OCI-LY7 (cell line): ENCODE results near the gene TIMMDC1. TPM values are rescaled to one million over a fixed set of nuclear protein-coding genes. Genes with fewer than 3 reads are reported as not detected.
A peak's percentile ranks its signal among the peaks of the same experiment; 100 is the strongest.
"Not testable (repeated sequence)": the region's sequence is repeated elsewhere in the genome, so short reads cannot be mapped to it uniquely, and the experiment has no call there.

Experiments
- BruUV-seq: library from RNA; stranded (reverse); fragments of 400-500 nt; replicated peaks from 2 replicates; lab custom pipeline; 2021; lab: Mats Ljungman, UMichigan
- CTCF ChIA-PET: fragments of 300-600 bp; sonication (Branson Sonifier 250); formaldehyde crosslinking; loops from one replicate; lab custom pipeline; 2022; ENCODE audit warnings: antibody characterized with exemption; ENCODE audit not compliant: unreplicated experiment; lab: Charles Lee
- POLR2A ChIA-PET: fragments of 300-600 bp; sonication (Branson Sonifier 250); formaldehyde crosslinking; loops from one replicate; lab custom pipeline; 2022; ENCODE audit warnings: antibody characterized with exemption; lab: Charles Lee
- DNase-seq: peaks from one replicate; pipeline ENCODE4 v3.0.0-alpha.2; 2015; ENCODE audit warnings: low spot score
- H2AFZ ChIP-seq: fragments of 200-600 bp; sonication (generic), shearing (Covaris generic); 2 replicates; pipeline ENCODE4 v1.6.1; 2014; ENCODE audit warnings: mild to moderate bottlenecking, antibody characterized with exemption, low read length, moderate library complexity
- H3K27ac ChIP-seq: fragments of 200-600 bp; sonication (generic); 2 replicates; pipeline ENCODE4 v1.5.1; 2014; ENCODE audit warnings: mixed run types, low read depth, mild to moderate bottlenecking, moderate library complexity, low read length, inconsistent platforms; ENCODE audit not compliant: poor library complexity, severe bottlenecking
- H3K36me3 ChIP-seq: fragments of 200-600 bp; sonication (generic); 2 replicates; pipeline ENCODE4 v1.6.1; 2014; ENCODE audit warnings: mild to moderate bottlenecking, antibody characterized with exemption, low read length, moderate library complexity, mixed read lengths; ENCODE audit not compliant: insufficient read depth
- H3K4me1 ChIP-seq: fragments of 200-600 bp; sonication (generic); 2 replicates; pipeline ENCODE4 v1.5.1; 2014; ENCODE audit warnings: mild to moderate bottlenecking, low read length; ENCODE audit not compliant: insufficient read depth, poor library complexity, severe bottlenecking
- H3K4me2 ChIP-seq: fragments of 200-600 bp; sonication (generic); 2 replicates; pipeline ENCODE4 v1.6.1; 2014; ENCODE audit warnings: mild to moderate bottlenecking, low read length
- H3K4me3 ChIP-seq: fragments of 200-600 bp; sonication (generic); 2 replicates; pipeline ENCODE4 v1.5.1; 2014; ENCODE audit warnings: mild to moderate bottlenecking, low read depth, low read length; ENCODE audit not compliant: poor library complexity, severe bottlenecking
- H3K79me2 ChIP-seq: fragments of 200-600 bp; sonication (generic); 2 replicates; pipeline ENCODE4 v1.6.1; 2016; ENCODE audit warnings: low read depth, mild to moderate bottlenecking, low read length, moderate library complexity, mixed read lengths; ENCODE audit not compliant: insufficient read depth
- H3K9me2 ChIP-seq: fragments of 200-600 bp; sonication (generic); 2 replicates; pipeline ENCODE4 v1.6.1; 2016; ENCODE audit warnings: mild to moderate bottlenecking, low read length, mixed read lengths; ENCODE audit not compliant: insufficient read depth
- H3K9me3 ChIP-seq: fragments of 200-600 bp; sonication (generic); 2 replicates; pipeline ENCODE4 v1.6.1; 2014; ENCODE audit warnings: mild to moderate bottlenecking, mixed run types, low read length, mixed read lengths
- H4K20me1 ChIP-seq: fragments of 200-600 bp; sonication (generic); 2 replicates; pipeline ENCODE4 v1.6.1; 2014; ENCODE audit warnings: mild to moderate bottlenecking, antibody characterized with exemption, low read length, moderate library complexity, mixed read lengths; ENCODE audit not compliant: insufficient read depth
- CTCF ChIP-seq: fragments of 200-600 bp; sonication (generic); conservative IDR thresholded peaks from 2 replicates; pipeline ENCODE4 v1.5.1; 2014; ENCODE audit warnings: mild to moderate bottlenecking, antibody characterized with exemption, low read length, moderate library complexity, mixed read lengths
- EZH2phosphoT487 ChIP-seq: fragments of 200-600 bp; sonication (generic); IDR thresholded peaks from 2 replicates; pipeline ENCODE4 v1.6.1; 2018; ENCODE audit warnings: low read depth, borderline replicate concordance, mild to moderate bottlenecking, mixed run types, antibody characterized with exemption, low read length, moderate library complexity, mixed read lengths
- intact Hi-C: fragments of 100-400 bp; cut with micrococcal nuclease; formaldehyde crosslinking; loops from one replicate; pipeline ENCODE4 v1.10.0; 2022; ENCODE audit not compliant: unreplicated experiment
- total RNA-seq, 2 experiments: library from RNA; depleted of rRNA in 1 of 2; stranded (reverse); fragments of >200 nt in 1 of 2; shearing (Covaris generic) in 1 of 2; gene quantifications; 2 replicates each; pipeline ENCODE4 v1.2.3, GENCODE V29; 2014 to 2022

Gene TIMMDC1
- total RNA-seq, 2 experiments from 2014 or later = 61.0 to 92.9 TPM

- no peaks in the 10 kb centered on the region for H3K79me2 ChIP-seq
- intact Hi-C loops = loop anchor here (10.0 kb wide), 1 partner anchor 166 kb away; no protein-coding TSS in a partner anchor
- H3K4me2 ChIP-seq = peak overlapping the region; percentile 23
- no peaks in the 10 kb centered on the region for H3K9me2 ChIP-seq
- TF ChIP-seq CTCF = 0 out of 2 replicates have a peak, but pooled peaks have one; percentile 28
- no peak for TF ChIP-seq EZH2phosphoT487
- H2AFZ ChIP-seq = peak overlapping the region; percentile 31
- no TSS peak for BruUV-seq
- H3K36me3 ChIP-seq = no peaks in the 10 kb centered on the region
- H3K27ac ChIP-seq = no peak overlapping the region
- ChIA-PET POLR2A (interaction anchor here (0.6 to 0.7 kb wide), 2 partner anchors 11 to 204 kb away, joined by 3 read pairs; no protein-coding TSS in a partner anchor), CTCF (no interaction called here)
- H3K4me1 ChIP-seq = no peaks in the 10 kb centered on the region
- DNase-seq = peak; percentile 4
- no peak overlapping the region for H3K4me3 ChIP-seq
- H3K9me3 ChIP-seq = no peaks in the 10 kb centered on the region
- no peaks in the 10 kb centered on the region for H4K20me1 ChIP-seq
Measured at GRCh38 chr3:119550192-119550910, 52.0 kb downstream of the TIMMDC1 start.

DNA sequence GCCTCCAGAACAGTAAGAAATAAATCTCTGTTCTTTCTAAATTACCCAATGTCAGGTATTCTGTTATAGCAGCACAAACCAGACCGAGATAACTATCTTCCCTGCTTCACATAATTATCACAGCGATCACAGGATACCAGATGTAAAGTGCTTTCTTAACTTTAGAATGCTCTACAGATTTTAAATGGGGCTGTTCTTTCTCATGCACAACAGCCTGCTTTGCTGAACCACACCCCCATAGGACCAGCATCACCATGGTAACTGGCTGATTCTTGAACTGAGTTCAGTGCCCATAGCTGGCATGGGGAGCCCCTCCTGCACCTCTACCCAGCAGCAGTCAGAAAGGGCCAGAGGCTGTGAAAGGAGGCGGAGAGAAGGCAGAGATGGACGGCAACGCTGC lies 53.3 kb downstream of the TIMMDC1 start:
- H3K4me3 ChIP-seq = no peak overlapping the region
- TF ChIP-seq CTCF (no peak), EZH2phosphoT487 (no peak)
- H3K79me2 ChIP-seq = no peaks in the 10 kb centered on the region
- H3K9me2 ChIP-seq = no peaks in the 10 kb centered on the region
- no peaks in the 10 kb centered on the region for H4K20me1 ChIP-seq
- BruUV-seq = no TSS peak
- no peak overlapping the region for H3K4me2 ChIP-seq
- no peak overlapping the region for H2AFZ ChIP-seq
- ChIA-PET POLR2A (interaction anchor here (0.7 kb wide), 1 partner anchor 9 kb away, joined by 3 read pairs; no protein-coding TSS in a partner anchor), CTCF (no interaction called here)
- H3K36me3 ChIP-seq = no peaks in the 10 kb centered on the region
- no peaks in the 10 kb centered on the region for H3K4me1 ChIP-seq
- no peak overlapping the region for H3K27ac ChIP-seq
- no peak for DNase-seq
- no peaks in the 10 kb centered on the region for H3K9me3 ChIP-seq
- intact Hi-C loops = loop anchor here (10.0 kb wide), 1 partner anchor 167 kb away; no protein-coding TSS in a partner anchor

DNA sequence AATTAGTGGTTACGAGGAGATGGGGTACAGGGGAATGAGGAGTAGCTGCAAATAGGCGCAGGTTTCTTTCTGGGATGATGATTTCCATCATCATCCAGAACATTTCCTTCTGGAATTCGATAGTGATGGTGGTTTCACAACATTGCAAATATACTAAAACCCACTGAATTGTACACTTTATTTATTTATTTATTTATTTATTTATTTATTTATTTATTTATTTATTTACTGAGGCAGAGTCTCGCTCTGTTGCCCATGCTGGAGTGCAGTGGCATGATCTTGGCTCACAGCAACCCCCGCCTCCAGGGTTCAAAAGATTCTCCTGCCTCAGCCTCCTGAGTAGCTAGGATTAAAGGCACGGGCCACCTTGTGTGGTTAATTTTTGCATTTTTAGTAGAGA lies 54.6 kb downstream of the TIMMDC1 start:
- H4K20me1 ChIP-seq, H3K4me1 ChIP-seq, H3K4me2 ChIP-seq, DNase-seq, CTCF ChIA-PET, BruUV-seq, H3K27ac ChIP-seq, H3K9me3 ChIP-seq, H3K4me3 ChIP-seq, H3K79me2 ChIP-seq, H3K36me3 ChIP-seq, H2AFZ ChIP-seq, H3K9me2 ChIP-seq: not testable (repeated sequence)
- intact Hi-C loops = loop anchor here (10.0 kb wide), 1 partner anchor 168 kb away; no protein-coding TSS in a partner anchor
- POLR2A ChIA-PET = interaction anchor here (0.6 kb wide), 1 partner anchor 1004 kb away, joined by 8 read pairs; no protein-coding TSS in a partner anchor
